Uterus (tissue), 4 donors: Measurements from ENCODE around the gene IGFLR1. TPM values are rescaled to one million over a fixed set of nuclear protein-coding genes. Genes with fewer than 3 reads are reported as not detected.

Source experiments
- DNase-seq, 2 donors: peaks; one replicate each; pipeline ENCODE4 v3.0.0-alpha.2; 2019 to 2020
- H3K27ac ChIP-seq, 2 donors: fragments of 200-600 bp; sonication (generic); 1 replicate in 1 of 2; 2 replicates in 1 of 2; pipeline ENCODE4 v1.5.1; 2016 to 2018
- H3K27me3 ChIP-seq, 2 donors: fragments of 200-600 bp; sonication (generic); one replicate each; pipeline ENCODE4 v1.5.1; 2018 to 2019; ENCODE audit warnings: control low read depth in 1 of 2
- H3K36me3 ChIP-seq, 2 donors: fragments of 200-600 bp; sonication (generic); one replicate each; pipeline ENCODE4 v1.5.1; 2019; ENCODE audit warnings: control low read depth in 1 of 2
- H3K4me1 ChIP-seq, 2 donors: fragments of 200-600 bp; sonication (generic); one replicate each; pipeline ENCODE4 v1.5.1; 2018 to 2019; ENCODE audit warnings: control low read depth in 1 of 2
- H3K4me3 ChIP-seq, 2 donors: fragments of 200-600 bp; sonication (generic); 1 replicate in 1 of 2; 2 replicates in 1 of 2; pipeline ENCODE4 v1.5.1; 2018 to 2019; ENCODE audit warnings: mild to moderate bottlenecking in 1 of 2
- H3K9me3 ChIP-seq, 2 donors: fragments of 200-600 bp; sonication (generic); one replicate each; pipeline ENCODE4 v1.5.1; 2019; ENCODE audit warnings: control low read depth in 1 of 2
- POLR2A ChIP-seq, 2 donors: fragments of 450-650 bp; IDR thresholded peaks; one replicate each; pipeline ENCODE4 v1.6.1; 2016; ENCODE audit warnings: antibody characterized with exemption in 2 of 2, mild to moderate bottlenecking in 1 of 2, moderate library complexity in 1 of 2
- intact Hi-C: fragments of 100-400 bp; cut with DNase I; formaldehyde crosslinking; loops from one replicate; pipeline ENCODE4 v1.15.1; 2023; ENCODE audit warnings: low total_unique reads
- total RNA-seq, 4 donors: library from RNA; depleted of rRNA in 3 of 4; stranded (reverse); fragments of >200 nt in 3 of 4; gene quantifications; one replicate each; pipeline versions ENCODE4 v1.1.0 to v1.2.4, GENCODE V29; 2014 to 2023
- TF ChIP-seq, protein P1 (sequence below), 4 experiments: fragments of 200-600 bp in 2 of 4; fragments of 450-650 bp in 2 of 4; sonication (generic) in 2 of 4; IDR thresholded peaks; one replicate each; pipeline ENCODE4 v1.5.1; 2016 to 2019; ENCODE audit warnings: antibody characterized with exemption in 4 of 4, mild to moderate bottlenecking in 2 of 4, moderate library complexity in 1 of 4
- donor health status: DM: yes; HTN: yes; CAD: no.

The IGFLR1 gene, protein sequence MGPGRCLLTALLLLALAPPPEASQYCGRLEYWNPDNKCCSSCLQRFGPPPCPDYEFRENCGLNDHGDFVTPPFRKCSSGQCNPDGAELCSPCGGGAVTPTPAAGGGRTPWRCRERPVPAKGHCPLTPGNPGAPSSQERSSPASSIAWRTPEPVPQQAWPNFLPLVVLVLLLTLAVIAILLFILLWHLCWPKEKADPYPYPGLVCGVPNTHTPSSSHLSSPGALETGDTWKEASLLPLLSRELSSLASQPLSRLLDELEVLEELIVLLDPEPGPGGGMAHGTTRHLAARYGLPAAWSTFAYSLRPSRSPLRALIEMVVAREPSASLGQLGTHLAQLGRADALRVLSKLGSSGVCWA
- total RNA-seq = 1 to 10 TPM in 3 of 4 donors, under 1 TPM in 1; 0.77 to 5.3 (median 2.2) TPM

DNA sequence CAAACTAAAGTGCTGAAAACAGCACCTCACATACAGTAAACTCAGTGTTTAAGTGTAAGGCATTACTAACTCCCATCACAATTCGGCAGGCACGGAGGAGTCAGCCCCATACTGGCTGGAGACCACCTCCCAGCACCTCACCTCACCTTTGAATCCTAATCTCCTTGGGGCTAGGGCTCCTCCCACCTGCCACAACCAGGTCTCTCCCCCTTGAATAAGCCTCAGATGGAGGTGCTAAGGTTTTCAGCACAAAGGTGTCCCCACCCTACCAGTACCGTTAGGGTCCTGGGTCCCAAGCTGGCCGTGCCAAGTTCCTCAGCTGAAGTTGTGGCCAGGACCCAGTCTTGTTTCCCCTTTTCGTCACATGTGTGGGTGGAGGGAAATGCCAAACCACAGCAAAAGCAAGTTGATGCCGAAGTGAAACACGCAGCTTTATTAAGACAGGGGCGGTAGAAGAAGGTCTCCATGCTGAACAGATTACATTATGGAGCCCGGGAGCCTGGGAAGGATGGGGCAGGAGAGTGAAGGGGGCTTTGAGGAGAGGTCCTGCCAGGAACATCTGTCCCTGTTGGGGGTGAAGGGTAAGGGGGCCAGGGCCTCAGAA lies at the start of gene IGFLR1:
Gene IGFLR1 (minus strand): TSS at position 332 of the 604 bp plus-strand sequence. CDS start 1,272 bp downstream, outside the sequence.
- H3K27ac ChIP-seq = peak within 1 kb of the TSS; percentile 42 to 69
- intact Hi-C loops = no loop called here
- H3K4me3 ChIP-seq = peak within 1 kb of the TSS in 1 of 2 donors; percentile 62
- no peaks in the 10 kb centered on the region for H3K36me3 ChIP-seq
- no peak for DNase-seq
- TF ChIP-seq POLR2A (IDR thresholded peaks at IDR 0.05) = no peak
- TF ChIP-seq, protein P1, sequence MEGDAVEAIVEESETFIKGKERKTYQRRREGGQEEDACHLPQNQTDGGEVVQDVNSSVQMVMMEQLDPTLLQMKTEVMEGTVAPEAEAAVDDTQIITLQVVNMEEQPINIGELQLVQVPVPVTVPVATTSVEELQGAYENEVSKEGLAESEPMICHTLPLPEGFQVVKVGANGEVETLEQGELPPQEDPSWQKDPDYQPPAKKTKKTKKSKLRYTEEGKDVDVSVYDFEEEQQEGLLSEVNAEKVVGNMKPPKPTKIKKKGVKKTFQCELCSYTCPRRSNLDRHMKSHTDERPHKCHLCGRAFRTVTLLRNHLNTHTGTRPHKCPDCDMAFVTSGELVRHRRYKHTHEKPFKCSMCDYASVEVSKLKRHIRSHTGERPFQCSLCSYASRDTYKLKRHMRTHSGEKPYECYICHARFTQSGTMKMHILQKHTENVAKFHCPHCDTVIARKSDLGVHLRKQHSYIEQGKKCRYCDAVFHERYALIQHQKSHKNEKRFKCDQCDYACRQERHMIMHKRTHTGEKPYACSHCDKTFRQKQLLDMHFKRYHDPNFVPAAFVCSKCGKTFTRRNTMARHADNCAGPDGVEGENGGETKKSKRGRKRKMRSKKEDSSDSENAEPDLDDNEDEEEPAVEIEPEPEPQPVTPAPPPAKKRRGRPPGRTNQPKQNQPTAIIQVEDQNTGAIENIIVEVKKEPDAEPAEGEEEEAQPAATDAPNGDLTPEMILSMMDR (IDR thresholded peaks at IDR 0.05) = no peak
- H3K27me3 ChIP-seq = no peaks in the 10 kb centered on the region
- H3K4me1 ChIP-seq = peaks cover 6 to 22% of the 10 kb centered on the region in 2 donors
- H3K9me3 ChIP-seq = no peaks in the 10 kb centered on the region

DNA sequence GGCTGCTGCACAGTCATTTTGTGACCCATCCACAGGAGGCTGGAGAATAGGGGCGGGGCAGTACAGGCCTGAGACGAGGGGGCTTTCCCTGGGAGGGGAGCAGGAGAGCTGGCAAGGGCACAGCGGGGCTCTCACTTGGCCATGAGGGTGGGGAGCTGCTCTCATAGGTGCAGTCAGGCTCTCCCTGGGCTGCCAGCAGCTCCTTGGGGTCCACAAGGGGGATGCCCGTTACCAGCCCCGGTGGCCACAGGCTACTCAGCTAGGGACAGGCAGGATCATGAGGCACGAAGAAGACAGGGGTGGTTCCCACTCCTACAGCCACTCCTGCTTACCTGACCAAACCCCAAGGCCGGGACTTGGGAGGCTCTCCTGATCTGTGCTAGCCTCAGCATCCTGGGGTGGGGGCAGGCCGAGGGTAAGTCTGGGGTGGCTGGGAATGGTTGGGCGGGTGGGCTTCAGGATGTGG lies 49.6 kb upstream of the IGFLR1 start:
- Histone ChIP-seq H3K27me3 (peaks cover 0 to 6% of the 10 kb centered on the region in 2 donors), H3K36me3 (no peaks in the 10 kb centered on the region), H3K27ac (no peak overlapping the region), H3K4me1 (no peaks in the 10 kb centered on the region), H3K9me3 (no peaks in the 10 kb centered on the region), H3K4me3 (no peak overlapping the region)
- no peak for DNase-seq
- TF ChIP-seq, protein P1 (IDR thresholded peaks at IDR 0.05) = no peak
- TF ChIP-seq POLR2A (IDR thresholded peaks at IDR 0.05) = no peak
- intact Hi-C loops = no loop called here

DNA sequence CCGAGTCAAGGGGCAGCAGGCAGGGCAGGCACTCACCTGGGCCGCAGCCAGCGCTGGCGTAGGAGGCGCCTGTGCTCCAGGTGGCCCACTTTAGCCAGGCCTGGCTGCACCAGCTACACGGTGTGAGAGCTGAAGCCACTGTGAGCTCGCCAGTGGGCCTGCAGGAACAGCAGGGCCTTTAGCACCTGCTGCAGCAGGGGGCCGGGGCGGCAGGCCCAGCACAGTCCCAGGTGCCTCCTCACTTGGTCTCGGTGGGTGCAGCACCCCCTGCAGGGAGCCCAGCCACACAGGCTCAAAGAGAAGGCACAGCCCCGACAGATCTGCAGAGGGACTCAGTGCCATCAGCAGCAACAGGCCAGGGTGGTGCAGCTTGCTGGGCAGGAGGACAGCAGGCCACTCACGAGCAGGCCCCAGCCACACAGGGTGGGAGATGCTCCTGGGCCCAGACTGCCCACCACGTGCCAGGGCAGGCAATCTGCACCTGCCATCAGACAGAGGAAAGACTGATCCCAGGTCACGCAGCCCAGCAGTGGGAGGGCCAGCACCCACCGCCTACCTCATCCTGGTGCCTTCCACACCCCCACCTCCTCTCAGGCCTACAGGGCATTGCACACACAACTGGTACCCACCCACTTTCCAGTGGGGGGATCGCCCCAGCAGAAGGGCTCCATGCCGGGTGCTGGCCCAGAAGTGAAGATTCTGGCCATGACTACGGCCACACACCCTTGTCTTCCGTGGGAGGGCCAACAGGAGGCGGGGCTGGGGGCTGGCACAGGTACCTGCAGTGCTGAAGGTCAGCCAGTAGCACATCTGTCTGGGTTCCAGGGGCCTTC lies 48.9 kb upstream of the IGFLR1 start:
- intact Hi-C loops = no loop called here
- Histone ChIP-seq H3K9me3 (no peaks in the 10 kb centered on the region), H3K27me3 (no peaks in the 10 kb centered on the region), H3K27ac (no peak overlapping the region), H3K4me1 (no peaks in the 10 kb centered on the region), H3K4me3 (no peak overlapping the region), H3K36me3 (no peaks in the 10 kb centered on the region)
- no peak for DNase-seq
- TF ChIP-seq POLR2A (IDR thresholded peaks at IDR 0.05) = no peak
- TF ChIP-seq, protein P1 (IDR thresholded peaks at IDR 0.05) = no peak

DNA sequence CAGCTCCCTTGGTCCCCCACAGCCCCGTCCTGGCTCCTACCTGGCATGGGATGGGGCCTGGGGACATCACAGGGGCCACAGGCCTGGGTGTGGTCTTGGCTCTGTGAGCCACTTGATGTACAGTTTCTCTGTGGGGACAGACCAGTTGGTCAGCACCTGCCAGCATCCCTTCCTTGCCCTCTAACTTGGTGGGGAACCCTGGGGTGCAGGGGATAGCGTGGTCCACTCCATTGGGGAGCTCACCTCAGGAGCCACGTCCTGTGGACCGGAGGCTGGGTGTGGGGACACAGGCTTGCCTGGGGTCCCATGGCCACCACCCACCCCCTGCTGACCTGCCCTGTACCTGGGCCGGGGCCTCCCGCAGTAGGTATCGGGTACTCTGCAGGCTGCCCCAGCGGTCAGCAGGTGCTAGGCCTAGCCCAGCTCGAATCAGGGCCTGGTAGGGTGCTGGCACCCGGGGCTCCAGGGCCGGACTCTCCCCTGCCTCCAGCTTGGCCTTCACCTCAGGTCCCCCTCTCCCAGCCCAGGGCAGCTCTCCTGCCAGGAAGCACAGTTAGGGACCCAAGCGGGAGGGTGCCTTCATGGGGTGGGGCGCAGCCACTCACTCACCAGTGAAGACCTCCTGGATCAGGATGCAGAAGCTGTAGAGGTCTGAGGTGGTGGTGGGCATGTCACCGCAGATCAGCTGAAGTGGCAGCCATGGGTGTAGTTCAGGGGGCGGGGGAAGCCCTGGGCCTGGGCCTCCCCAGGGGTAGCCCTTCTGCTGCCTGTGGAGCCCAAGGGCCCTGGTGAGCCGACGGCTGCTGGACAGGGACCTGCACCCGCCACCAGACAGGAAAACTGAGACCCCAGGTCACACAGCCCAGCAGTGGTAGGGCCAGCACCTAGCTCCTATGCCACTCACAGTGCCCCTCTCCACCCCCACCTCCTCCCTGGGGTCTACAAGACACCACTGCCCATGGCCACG lies 48.0 kb upstream of the IGFLR1 start:
- intact Hi-C loops = loop anchor here (10.0 kb wide), 1 partner anchor 145 kb away; the partner anchor contains the start of gene LRFN3
- Histone ChIP-seq H3K27me3 (no peaks in the 10 kb centered on the region), H3K36me3 (no peaks in the 10 kb centered on the region), H3K9me3 (no peaks in the 10 kb centered on the region), H3K4me1 (no peaks in the 10 kb centered on the region), H3K27ac (no peak overlapping the region), H3K4me3 (no peak overlapping the region)
- no peak for TF ChIP-seq POLR2A (IDR thresholded peaks at IDR 0.05)
- TF ChIP-seq, protein P1 (IDR thresholded peaks at IDR 0.05) = no peak
- DNase-seq = no peak
